Measurements from ENCODE around the gene NANS. TPM values are rescaled to one million over a fixed set of nuclear protein-coding genes. Genes with fewer than 3 reads are reported as not detected.
"Not testable (repeated sequence)": the region's sequence is repeated elsewhere in the genome, so short reads cannot be mapped to it uniquely, and the experiment has no call there.

The NANS gene
- total RNA-seq, 1 donor from 2014 or later: 26.3 TPM

GRCh38 chr9:98074115-98074990 is 17.8 kb downstream of the NANS start:
- ATAC-seq (peak; percentile 82), DNase-seq (ENCODE audit: low spot score) (peak; percentile 72)

DNA sequence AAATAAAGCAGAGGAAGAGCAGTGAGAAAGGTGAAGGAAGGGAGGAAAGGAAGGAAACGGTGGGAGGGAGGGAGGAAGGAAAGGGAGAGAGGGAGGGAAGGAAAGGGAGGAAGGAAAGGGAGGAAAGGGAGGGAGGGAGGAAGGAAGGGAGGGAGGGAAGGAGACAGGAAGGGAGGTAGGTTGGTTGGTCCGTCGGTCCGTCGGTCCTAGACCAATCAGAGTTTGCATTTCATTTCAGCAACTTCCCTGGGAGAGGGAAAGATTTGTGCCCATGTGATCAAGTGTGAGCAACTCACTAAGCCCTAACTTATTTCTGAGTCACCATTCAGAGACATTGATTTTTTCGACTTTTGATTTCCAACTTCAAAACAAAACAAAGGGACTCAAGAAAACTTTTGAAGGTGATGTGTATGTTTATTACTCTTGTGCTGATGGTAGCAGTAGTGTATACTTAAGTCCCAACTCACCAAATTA is 18.8 kb downstream of the NANS start:
- DNase-seq (ENCODE audit: low spot score): no peak

DNA sequence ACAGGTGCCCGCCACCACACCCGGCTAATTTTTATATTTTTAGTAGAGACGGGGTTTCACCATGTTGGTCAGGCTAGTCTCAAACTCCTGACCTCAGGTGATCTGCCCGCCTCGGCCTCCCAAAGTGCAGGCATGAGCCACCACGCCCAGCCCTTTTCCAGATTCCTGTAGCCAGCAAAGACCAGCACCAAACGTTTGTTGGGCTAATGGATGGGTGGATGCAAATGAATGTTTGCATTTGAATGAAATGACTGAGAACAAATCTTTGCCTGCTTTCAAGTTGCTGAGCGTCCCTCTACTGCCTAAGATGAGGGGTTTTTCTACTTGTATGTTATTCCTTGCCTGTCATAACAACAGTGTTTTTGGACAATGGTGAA is 20.0 kb downstream of the NANS start:
- ATAC-seq; DNase-seq (ENCODE audit: low spot score): not testable (repeated sequence)

More for the DNA sequence above, 18.8 kb downstream of the NANS start:
- ATAC-seq: peak; percentile 61

DNA sequence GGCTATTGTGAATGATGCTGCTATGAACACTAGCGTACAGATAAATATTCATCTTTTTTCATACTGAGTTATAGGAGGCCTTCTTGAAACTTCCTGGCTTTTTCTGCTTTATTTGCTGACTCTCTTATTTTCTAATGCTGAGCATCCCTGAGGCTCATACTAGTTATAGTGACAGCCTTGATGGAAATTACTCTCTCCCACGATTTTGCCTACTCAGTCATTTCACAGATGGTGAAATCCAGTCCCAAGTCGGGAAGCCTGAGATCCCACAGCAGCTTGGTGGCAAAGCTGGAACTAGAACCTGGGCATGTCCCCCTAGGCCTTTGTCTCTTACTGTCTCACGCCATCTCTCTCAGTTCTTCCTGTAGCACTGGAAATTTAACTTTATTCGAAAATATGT is 22.4 kb downstream of the NANS start:
- ATAC-seq: no peak
- DNase-seq (ENCODE audit: low spot score): no peak

GRCh38 chr9:98080326-98080725 is 23.8 kb downstream of the NANS start:
- ATAC-seq: no peak

GRCh38 chr9:98080780-98081179 is 24.2 kb downstream of the NANS start:
- DNase-seq (ENCODE audit: low spot score) (no peak), ATAC-seq (no peak)

More at GRCh38 chr9:98080326-98080725, 23.8 kb downstream of the NANS start:
- no peak for DNase-seq (ENCODE audit: low spot score)

GRCh38 chr9:98081477-98082219 is 25.1 kb downstream of the NANS start:
- DNase-seq (ENCODE audit: low spot score): peak; percentile 63
- ATAC-seq: peak; percentile 62

DNA sequence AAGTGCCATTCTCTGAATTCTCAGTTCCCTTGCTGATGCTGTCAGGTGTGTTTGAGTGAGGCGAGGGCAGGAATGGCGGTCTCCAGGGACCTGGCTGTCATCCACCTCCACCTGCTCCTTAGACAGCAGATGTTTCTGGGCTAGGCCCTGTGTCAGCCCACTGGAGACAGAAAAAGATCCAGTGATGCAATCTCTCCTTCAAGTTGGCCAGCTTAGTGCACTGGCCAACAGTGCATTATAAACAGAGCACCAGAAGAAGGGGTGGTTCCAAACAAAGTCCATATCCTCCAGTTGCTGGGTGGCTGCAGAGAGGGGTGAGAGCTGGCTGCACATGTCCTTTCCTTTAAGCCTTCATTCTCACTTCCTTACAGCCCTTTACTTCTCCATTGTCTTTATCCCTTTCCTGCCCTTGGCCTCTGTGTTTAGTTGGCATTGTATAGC is 26.5 kb downstream of the NANS start:
- peak; percentile 65 for DNase-seq (ENCODE audit: low spot score)
- peak; percentile 86 for ATAC-seq

- ATAC-seq: no peak
- DNase-seq (ENCODE audit: low spot score): no peak
Measured at GRCh38 chr9:98083566-98084183, 27.1 kb downstream of the NANS start.

GRCh38 chr9:98084396-98084795 is 27.9 kb downstream of the NANS start:
- DNase-seq (ENCODE audit: low spot score) (no peak), ATAC-seq (no peak)

DNA sequence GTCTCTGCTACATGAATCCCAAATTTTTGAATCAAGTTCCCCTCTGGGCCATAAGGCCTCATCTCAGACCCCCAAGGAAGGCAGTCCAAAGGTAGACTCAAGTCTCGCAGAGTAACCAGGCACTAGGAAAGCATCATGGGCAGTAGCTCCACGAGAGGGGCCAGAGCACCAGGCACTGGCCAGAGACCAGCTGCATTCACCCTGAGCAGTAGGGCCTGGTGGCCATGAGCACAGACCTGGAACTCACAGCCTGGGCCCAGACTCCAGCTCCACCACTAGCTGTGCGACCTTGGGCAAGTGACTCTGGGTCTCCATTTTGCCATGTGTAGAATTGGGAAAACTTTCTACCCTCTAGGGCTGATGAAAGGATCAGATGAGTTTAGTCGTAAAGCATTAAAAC is 28.5 kb downstream of the NANS start:
- DNase-seq (ENCODE audit: low spot score) (no peak), ATAC-seq (no peak)

- ATAC-seq (no peak), DNase-seq (ENCODE audit: low spot score) (no peak)
Measured at GRCh38 chr9:98085944-98086343, 29.4 kb downstream of the NANS start.

DNA sequence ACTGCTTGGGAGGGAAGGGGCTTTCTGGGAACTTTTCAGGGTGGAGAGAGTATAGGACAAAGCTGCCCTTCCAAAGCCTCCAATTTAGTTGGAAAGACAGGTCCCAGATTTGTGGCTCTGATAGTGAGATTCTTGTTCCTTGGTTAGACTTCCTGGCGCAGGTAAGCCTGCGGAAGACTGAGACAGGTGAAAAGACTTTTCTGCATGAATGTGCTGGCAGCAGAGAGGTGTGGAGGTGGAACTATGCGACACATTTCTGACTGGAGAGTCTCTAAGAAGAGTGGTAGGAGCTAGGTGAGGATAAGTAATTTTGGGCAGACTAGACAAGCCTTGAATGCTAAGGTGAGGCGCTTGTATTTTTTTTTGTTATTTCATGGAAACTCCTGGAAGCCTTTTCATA is 29.9 kb downstream of the NANS start:
- ATAC-seq (no peak), DNase-seq (ENCODE audit: low spot score) (no peak)

GRCh38 chr9:98087420-98088354 is 31.2 kb downstream of the NANS start:
- DNase-seq (ENCODE audit: low spot score): no peak
- no peak for ATAC-seq

- ATAC-seq; DNase-seq (ENCODE audit: low spot score): not testable (repeated sequence)
Measured at GRCh38 chr9:98090674-98091073, 34.1 kb downstream of the NANS start.

DNA sequence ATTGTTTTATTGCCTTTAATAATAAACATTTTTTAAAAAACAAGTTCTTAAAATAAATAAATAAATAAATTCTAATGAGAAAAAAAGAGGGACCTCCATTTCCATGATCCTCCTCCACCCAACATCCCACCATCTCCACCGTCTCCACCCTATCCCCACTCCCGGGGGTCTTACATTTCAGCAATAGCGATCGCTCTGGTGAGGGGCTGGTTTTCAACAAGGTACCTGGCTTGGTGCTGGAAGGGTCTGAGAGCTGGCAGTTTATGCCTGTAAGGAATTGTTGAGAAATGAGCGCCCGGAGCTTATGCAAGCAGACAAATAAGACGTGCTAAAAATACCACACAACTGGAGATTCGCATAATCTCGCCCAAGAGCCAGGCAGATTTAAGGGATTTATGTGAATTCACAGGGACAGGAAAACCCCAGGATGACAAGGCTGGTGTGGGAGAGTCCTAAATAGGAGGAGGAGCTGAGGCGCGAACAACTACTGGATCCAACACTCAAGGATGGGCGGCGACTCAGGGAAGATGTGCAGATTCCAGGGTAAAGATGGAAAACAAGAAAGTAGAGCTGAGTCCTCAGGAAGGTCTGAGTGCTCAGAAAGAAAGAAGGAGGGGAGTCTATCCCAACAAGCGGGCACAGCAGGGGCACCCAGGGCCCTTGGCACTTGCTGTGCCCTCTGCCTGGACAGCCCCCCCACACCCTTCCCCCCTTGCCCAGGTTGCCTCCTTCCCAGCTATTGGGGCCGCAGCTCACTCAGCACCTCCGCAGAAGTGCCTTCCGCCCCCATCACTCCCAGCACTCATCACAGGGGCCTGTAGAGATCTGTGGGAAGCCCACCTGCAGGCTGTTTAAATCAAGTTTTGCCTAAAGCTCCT is 35.4 kb downstream of the NANS start:
- ATAC-seq: no peak
- no peak for DNase-seq (ENCODE audit: low spot score)

GRCh38 chr9:98092613-98092931 is 36.0 kb downstream of the NANS start:
- no peak for ATAC-seq
- no peak for DNase-seq (ENCODE audit: low spot score)

DNA sequence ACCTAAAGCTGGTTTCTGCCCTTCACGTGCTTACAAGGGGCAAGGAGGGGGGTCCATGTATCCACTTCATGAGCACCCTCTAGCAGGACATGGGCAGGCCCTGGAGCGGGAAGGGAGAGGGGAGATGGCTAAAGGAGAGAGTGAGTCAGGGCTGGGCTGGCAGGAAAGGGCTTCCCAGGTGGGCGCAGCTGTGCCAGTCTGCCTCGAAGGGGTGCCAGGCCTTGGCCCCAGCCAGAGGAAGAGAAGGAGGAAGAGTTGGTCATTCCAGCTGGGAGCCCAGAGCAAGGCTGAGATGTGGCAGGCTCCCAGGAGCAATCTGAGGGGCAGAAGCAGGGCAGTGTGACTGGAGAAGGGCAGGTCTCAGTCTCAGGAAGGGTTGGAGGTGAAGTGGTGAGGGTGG is 37.8 kb downstream of the NANS start:
- no peak for ATAC-seq
- no peak for DNase-seq (ENCODE audit: low spot score)

DNA sequence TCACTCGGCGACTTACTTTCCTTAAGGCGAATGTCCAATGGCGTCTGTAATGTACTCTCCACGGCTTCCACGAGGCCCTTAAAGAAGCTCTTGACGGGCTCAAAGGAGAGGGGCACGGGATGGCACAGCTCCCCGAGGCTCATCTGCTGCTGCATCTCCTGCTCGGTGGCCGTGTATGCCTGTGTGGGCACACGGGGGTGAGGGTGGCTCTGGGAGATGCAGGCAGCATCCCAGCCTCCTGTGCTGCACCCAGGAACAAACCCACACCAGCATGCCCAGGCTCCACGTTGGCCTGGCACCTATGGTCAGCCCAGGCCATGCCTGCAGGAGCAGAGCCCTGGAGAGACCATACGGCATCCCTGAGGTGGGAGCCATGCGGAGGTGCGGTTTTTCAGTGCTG is 38.3 kb downstream of the NANS start:
- ATAC-seq: no peak

More for the DNA sequence above, 38.3 kb downstream of the NANS start:
- no peak for DNase-seq (ENCODE audit: low spot score)

Measured in left lobe of liver (tissue), 2 donors.